Measurements from ENCODE around the gene PRSS27. TPM values are rescaled to one million over a fixed set of nuclear protein-coding genes. Genes with fewer than 3 reads are reported as not detected.

PRSS27 gene
- total and polyA plus RNA-seq, 2 donors (not counting 3 experiments of a cell fraction or from before 2014, with no cell fraction given) = 0.33 to 0.53 TPM

GRCh38 chr16:2739625-2740430 lies 19.8 kb upstream of the PRSS27 start:
- H3K79me2 ChIP-seq (ENCODE audit: control insufficient read depth, insufficient read depth, low read length) = no peaks in the 10 kb centered on the region
- no peak for FAIRE-seq

GRCh38 chr16:2738615-2739014 lies 18.6 kb upstream of the PRSS27 start:
- ChIA-PET CTCF (interaction anchor here (1.0 to 1.3 kb wide), 3 partner anchors 10 to 189 kb away, joined by 3 read pairs; no protein-coding TSS in a partner anchor), POLR2A (no interaction called here)
- H3K27ac ChIP-seq (ENCODE audit: insufficient read depth, low read depth, low read length) = no peak overlapping the region
- no peak overlapping the region for H3K4me2 ChIP-seq (ENCODE audit: insufficient read depth, low read length)
- no peak overlapping the region for H2AFZ ChIP-seq (ENCODE audit: low read depth, low read length)
- H3K9me1 ChIP-seq (replicated peaks; ENCODE audit: control insufficient read depth, extremely low read depth, insufficient read depth, low read length) = no peaks in the 10 kb centered on the region
- no peaks in the 10 kb centered on the region for H3K36me3 ChIP-seq (ENCODE audit: control insufficient read depth in 2 of 2, extremely low read depth in 1 of 2, insufficient read depth in 2 of 2, low read length in 2 of 2)
- TF ChIP-seq MYC (IDR thresholded peaks at IDR 0.05; ENCODE audit: low read depth, low read length) (no peak), EZH2 (IDR thresholded peaks at IDR 0.05; ENCODE audit: borderline replicate concordance, low read depth, low read length, severe bottlenecking) (no peak), MAX (IDR thresholded peaks at IDR 0.05; ENCODE audit: insufficient read depth, insufficient read length) (no peak), CTCF (IDR thresholded peaks at IDR 0.05; ENCODE audit: extremely low read depth in 1 of 2, insufficient read depth in 1 of 2, low read depth in 1 of 2, low read length in 2 of 2) (no peak), JUN (IDR thresholded peaks at IDR 0.05; ENCODE audit: borderline replicate concordance, insufficient read depth, insufficient read length, low read depth) (no peak), POLR2AphosphoS5 (IDR thresholded peaks at IDR 0.05; ENCODE audit: insufficient read depth, low read depth, low read length) (no peak), POLR2A (IDR thresholded peaks at IDR 0.05; ENCODE audit: low read depth, low read length) (no peak), FOS (IDR thresholded peaks at IDR 0.05; ENCODE audit: borderline replicate concordance, insufficient read depth, low read length) (no peak), GATA2 (IDR thresholded peaks at IDR 0.05; ENCODE audit: insufficient read depth, insufficient read length, low read depth, low read length) (no peak)
- BruUV-seq (replicated peaks) = no TSS peak
- H3K4me1 ChIP-seq (ENCODE audit: control insufficient read depth, extremely low read depth, insufficient read depth, low read length) = no peaks in the 10 kb centered on the region
- H3K4me3 ChIP-seq (replicated peaks in 1 of 3; ENCODE audit: insufficient read depth in 1 of 3, low read depth in 1 of 3, low read length in 3 of 3) = no peak overlapping the region
- no peak for FAIRE-seq
- no peaks in the 10 kb centered on the region for H4K20me1 ChIP-seq (replicated peaks; ENCODE audit: control insufficient read depth, extremely low read depth, insufficient read depth, low read length)
- dilution Hi-C loops (cut with MboI; ENCODE audit: extremely low pct_ligation_motif_present, low sequenced_read_pairs) = no loop called here
- H3K9ac ChIP-seq (replicated peaks; ENCODE audit: extremely low read depth, insufficient read depth, low read length) = no peak overlapping the region
- H3K9me3 ChIP-seq (replicated peaks; ENCODE audit: control insufficient read depth, insufficient read depth, low read length) = no peaks in the 10 kb centered on the region
- intact Hi-C loops (cut with micrococcal nuclease) = no loop called here
- H3K27me3 ChIP-seq (ENCODE audit: control insufficient read depth in 2 of 2, insufficient read depth in 2 of 2, low read length in 2 of 2) = no peaks in the 10 kb centered on the region
- no peaks in the 10 kb centered on the region for H3K79me2 ChIP-seq (ENCODE audit: control insufficient read depth, insufficient read depth, low read length)
- DNase-seq (ENCODE audit: low read depth, low spot score) = no peak

More at GRCh38 chr16:2739625-2740430, 19.8 kb upstream of the PRSS27 start:
- dilution Hi-C loops (cut with MboI; ENCODE audit: extremely low pct_ligation_motif_present, low sequenced_read_pairs) (no loop called here), intact Hi-C loops (cut with micrococcal nuclease) (no loop called here)
- Histone ChIP-seq H3K4me3 (replicated peaks in 1 of 3; ENCODE audit: insufficient read depth in 1 of 3, low read depth in 1 of 3, low read length in 3 of 3) (no peak overlapping the region), H3K36me3 (ENCODE audit: control insufficient read depth in 2 of 2, extremely low read depth in 1 of 2, insufficient read depth in 2 of 2, low read length in 2 of 2) (no peaks in the 10 kb centered on the region), H3K4me1 (ENCODE audit: control insufficient read depth, extremely low read depth, insufficient read depth, low read length) (no peaks in the 10 kb centered on the region), H4K20me1 (replicated peaks; ENCODE audit: control insufficient read depth, extremely low read depth, insufficient read depth, low read length) (no peaks in the 10 kb centered on the region), H3K9me1 (replicated peaks; ENCODE audit: control insufficient read depth, extremely low read depth, insufficient read depth, low read length) (no peaks in the 10 kb centered on the region), H3K27ac (ENCODE audit: insufficient read depth, low read depth, low read length) (no peak overlapping the region), H3K9me3 (replicated peaks; ENCODE audit: control insufficient read depth, insufficient read depth, low read length) (no peaks in the 10 kb centered on the region), H2AFZ (ENCODE audit: low read depth, low read length) (no peak overlapping the region), H3K27me3 (ENCODE audit: control insufficient read depth in 2 of 2, insufficient read depth in 2 of 2, low read length in 2 of 2) (no peaks in the 10 kb centered on the region), H3K4me2 (ENCODE audit: insufficient read depth, low read length) (no peak overlapping the region), H3K9ac (replicated peaks; ENCODE audit: extremely low read depth, insufficient read depth, low read length) (no peak overlapping the region)
- ChIA-PET CTCF (interaction anchor here (0.6 to 1.3 kb wide), 3 partner anchors 11 to 186 kb away, joined by 3 read pairs; no protein-coding TSS in a partner anchor), POLR2A (no interaction called here)
- DNase-seq (ENCODE audit: low read depth, low spot score) = no peak
- BruUV-seq (replicated peaks) = no TSS peak
- TF ChIP-seq POLR2AphosphoS5 (IDR thresholded peaks at IDR 0.05; ENCODE audit: insufficient read depth, low read depth, low read length) = no peak

All from endothelial cell of umbilical vein (primary cell).